Measurements from ENCODE around the gene ZC3H7B.

Gene ZC3H7B

DNA sequence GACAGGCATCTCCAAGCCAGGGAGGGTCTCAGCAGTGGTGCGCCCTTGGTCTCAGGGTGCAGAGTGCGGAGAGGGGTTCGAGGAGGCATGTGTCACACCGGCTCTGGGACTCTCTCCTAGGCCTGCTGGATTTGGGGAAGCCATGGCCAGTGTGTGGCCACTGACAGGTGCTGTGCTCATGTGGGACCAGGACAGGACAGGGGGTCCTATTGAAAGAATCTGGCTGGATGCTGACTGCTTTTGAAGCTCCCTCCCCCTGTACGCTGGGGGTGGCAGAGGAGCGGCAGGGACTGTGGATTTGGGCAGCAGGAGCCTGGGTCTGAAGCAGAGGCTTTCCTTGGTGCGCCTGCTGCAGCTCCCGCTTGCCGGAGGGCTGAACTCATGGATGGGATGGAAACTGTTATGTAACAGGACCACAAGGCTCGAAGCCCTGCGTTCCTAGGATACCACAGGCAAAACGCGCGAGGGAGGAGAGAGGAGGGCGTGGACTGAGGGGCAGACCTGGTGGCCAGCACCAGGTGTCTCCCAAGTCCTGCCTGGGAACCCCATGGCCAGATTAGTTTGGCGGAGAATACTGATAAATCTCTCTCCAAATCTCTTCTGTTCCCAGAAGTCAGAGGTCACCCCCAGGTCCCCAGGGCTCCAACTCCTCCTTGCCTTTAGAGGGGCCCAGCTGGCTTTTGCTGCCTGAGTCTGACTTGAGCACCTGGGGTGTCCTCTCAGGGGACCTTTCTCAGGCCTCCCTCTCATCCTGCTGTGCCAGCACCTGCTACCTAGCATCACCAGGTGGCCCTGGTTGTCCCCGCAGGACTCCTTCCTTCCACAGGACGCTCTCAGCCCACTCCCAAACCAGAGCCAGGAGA lies 66.6 kb downstream of the ZC3H7B start:
- no peak overlapping the region for H3K4me3 ChIP-seq (ENCODE audit: low read depth, low read length)
- TF ChIP-seq, protein P1, sequence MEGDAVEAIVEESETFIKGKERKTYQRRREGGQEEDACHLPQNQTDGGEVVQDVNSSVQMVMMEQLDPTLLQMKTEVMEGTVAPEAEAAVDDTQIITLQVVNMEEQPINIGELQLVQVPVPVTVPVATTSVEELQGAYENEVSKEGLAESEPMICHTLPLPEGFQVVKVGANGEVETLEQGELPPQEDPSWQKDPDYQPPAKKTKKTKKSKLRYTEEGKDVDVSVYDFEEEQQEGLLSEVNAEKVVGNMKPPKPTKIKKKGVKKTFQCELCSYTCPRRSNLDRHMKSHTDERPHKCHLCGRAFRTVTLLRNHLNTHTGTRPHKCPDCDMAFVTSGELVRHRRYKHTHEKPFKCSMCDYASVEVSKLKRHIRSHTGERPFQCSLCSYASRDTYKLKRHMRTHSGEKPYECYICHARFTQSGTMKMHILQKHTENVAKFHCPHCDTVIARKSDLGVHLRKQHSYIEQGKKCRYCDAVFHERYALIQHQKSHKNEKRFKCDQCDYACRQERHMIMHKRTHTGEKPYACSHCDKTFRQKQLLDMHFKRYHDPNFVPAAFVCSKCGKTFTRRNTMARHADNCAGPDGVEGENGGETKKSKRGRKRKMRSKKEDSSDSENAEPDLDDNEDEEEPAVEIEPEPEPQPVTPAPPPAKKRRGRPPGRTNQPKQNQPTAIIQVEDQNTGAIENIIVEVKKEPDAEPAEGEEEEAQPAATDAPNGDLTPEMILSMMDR (IDR thresholded peaks at IDR 0.05; ENCODE audit: borderline replicate concordance, insufficient read depth, low read depth, low read length): no peak

DNA sequence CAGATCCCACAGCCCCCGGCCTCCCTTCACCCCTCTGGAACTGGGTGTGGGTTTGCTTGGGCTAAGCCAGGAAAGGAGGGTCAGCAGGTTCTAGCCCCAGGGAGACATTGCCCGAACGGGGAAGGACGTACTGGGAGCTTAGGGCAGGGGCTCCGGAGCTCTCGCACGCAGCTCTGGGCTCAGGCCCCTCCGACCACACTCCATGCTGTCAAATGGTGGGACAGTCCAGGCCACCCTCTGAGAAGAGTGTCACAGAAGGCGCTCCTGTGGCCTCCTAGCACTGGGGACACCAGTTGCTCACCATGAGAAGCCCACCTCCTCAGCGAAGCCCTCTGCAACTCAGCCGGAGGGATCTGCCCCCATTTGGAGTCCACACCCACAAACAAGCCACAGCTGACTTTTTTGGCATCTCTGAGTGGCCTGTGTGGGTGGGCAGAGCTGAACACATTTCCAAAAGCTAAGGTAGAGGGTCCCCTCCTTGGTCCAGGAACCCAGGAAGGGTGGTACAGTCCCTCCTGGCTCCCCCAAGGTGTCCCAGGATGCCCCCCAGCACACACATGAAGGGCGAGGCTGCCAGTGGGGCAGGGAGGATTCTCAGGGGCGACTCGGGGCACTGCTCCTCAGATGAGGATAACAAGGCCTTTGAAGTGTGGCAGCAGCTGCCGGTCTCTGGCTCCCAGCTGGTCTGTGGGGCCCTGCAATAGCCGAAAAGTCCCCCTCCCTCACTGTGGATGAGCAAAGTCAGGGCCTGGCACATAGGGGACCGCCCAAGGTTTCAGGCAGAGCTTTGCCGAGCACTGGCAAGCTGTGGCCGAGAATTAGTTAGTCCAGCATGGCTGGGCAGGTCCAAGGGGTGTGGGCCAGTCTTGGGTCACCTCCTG lies 67.5 kb downstream of the ZC3H7B start:
- H3K4me3 ChIP-seq (ENCODE audit: low read depth, low read length): no peak overlapping the region
- TF ChIP-seq, protein P1 (IDR thresholded peaks at IDR 0.05; ENCODE audit: borderline replicate concordance, insufficient read depth, low read depth, low read length): no peak

DNA sequence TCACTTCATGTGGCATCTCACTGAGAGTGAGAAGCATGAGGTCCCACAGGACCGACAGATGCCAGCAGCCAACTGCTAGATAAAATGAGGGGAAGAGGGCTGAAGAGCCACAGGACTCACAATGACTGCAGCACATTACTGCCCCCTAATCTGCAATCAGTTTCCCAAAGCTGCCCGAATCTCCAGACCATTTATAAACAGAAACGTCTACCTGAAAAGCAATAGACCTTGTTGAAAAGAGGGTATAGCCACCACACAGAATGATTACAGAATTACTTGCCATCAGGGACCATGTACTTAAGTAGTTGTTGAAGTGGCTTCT lies 68.1 kb downstream of the ZC3H7B start:
- TF ChIP-seq, protein P1 (IDR thresholded peaks at IDR 0.05; ENCODE audit: borderline replicate concordance, insufficient read depth, low read depth, low read length): no peak
- H3K4me3 ChIP-seq (ENCODE audit: low read depth, low read length): no peak overlapping the region

DNA sequence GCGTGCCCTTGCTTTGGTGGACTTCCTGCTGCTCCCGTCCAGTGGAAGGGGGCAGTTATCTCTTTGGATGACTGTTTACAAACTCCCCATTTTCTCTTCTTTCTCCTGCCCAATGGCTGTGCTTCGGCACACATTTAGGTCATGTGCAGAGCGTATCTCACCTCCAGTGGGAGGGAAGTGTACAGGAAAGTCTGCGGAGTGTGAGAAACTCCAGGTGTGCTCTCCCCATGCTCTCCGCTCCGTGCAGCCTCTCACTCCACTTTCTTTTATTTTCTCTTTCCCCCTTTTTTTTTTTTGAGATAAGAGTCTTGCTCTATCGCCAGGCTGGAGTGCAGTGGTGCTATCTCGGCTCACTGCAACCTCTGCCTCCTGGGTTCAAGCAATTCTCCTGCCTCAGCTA lies 68.5 kb downstream of the ZC3H7B start:
- TF ChIP-seq, protein P1 (IDR thresholded peaks at IDR 0.05; ENCODE audit: borderline replicate concordance, insufficient read depth, low read depth, low read length): no peak
- no peak overlapping the region for H3K4me3 ChIP-seq (ENCODE audit: low read depth, low read length)

DNA sequence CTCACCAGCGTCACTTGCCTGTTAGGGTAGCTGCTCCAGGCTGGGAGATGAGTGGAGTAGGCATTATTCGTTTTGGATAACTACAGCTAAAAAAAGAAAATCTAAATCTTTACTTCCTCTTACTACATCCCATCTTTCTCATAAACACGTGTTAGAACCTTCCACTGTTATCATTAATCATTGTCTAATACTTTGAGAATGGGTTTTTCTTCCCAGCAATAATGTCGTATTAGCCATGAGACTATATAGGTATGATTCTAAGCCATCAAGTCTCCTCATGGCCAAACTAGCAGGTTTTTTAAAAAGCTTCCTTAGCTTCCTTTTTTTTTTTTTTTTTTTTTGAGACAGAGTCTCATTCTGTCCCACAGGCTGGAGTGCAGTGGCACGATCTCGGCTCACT lies 76.5 kb downstream of the ZC3H7B start:
- H3K4me3 ChIP-seq (ENCODE audit: low read depth, low read length): no peak overlapping the region
- TF ChIP-seq, protein P1 (IDR thresholded peaks at IDR 0.05; ENCODE audit: borderline replicate concordance, insufficient read depth, low read depth, low read length): no peak

DNA sequence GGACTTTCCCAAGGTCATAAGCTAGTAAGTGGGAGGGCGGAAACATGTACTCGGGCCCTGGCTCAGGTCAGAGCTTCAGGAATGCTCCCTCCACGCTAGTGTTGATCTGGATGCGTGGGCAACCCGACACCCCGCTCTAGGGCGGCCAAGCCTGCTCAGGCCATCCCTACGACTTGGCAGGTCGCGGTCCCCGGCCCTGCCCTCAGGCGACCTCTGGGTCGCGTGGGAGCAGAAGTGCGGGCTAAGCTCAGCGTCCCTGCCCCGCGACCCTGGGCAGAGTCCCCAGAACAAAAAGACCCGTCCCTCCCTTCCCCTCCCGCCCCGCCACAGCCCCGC lies 79.6 kb downstream of the ZC3H7B start:
- TF ChIP-seq, protein P1 (IDR thresholded peaks at IDR 0.05; ENCODE audit: borderline replicate concordance, insufficient read depth, low read depth, low read length): no peak
- peak overlapping the region; percentile 62 for H3K4me3 ChIP-seq (ENCODE audit: low read depth, low read length)
